Loucy (cell line): Measurements from ENCODE around the gene NINL.

Experiments
- H2AFZ ChIP-seq: fragments of 200-600 bp; sonication (generic); 2 replicates; pipeline ENCODE4 v1.6.0; 2016; ENCODE audit warnings: antibody characterized with exemption, mild to moderate bottlenecking, low read length, moderate library complexity
- H3F3A ChIP-seq: fragments of 200-600 bp; 2 replicates; pipeline ENCODE4 v1.6.0; 2016; ENCODE audit warnings: antibody characterized with exemption, low read depth, mild to moderate bottlenecking
- H3K27me3 ChIP-seq: fragments of 200-600 bp; sonication (generic); 2 replicates; pipeline ENCODE4 v1.6.1; 2014; ENCODE audit warnings: low read length, mild to moderate bottlenecking; ENCODE audit not compliant: insufficient read depth, poor library complexity, severe bottlenecking
- H3K36me3 ChIP-seq: fragments of 200-600 bp; sonication (generic); 2 replicates; pipeline ENCODE4 v1.6.1; 2016; ENCODE audit warnings: low read length; ENCODE audit not compliant: insufficient read depth
- H3K4me1 ChIP-seq: fragments of 200-600 bp; sonication (generic); 2 replicates; pipeline ENCODE4 v1.5.1; 2014; ENCODE audit warnings: low read length, mild to moderate bottlenecking; ENCODE audit not compliant: insufficient read depth, poor library complexity, severe bottlenecking
- H3K4me2 ChIP-seq: fragments of 200-600 bp; sonication (generic); 2 replicates; pipeline ENCODE4 v1.6.0; 2014; ENCODE audit warnings: antibody characterized with exemption, low read length, low read depth, mild to moderate bottlenecking; ENCODE audit not compliant: poor library complexity, severe bottlenecking
- H3K4me3 ChIP-seq: fragments of 200-600 bp; sonication (generic); 2 replicates; pipeline ENCODE4 v1.5.1; 2014; ENCODE audit warnings: low read length, mild to moderate bottlenecking, mixed read lengths; ENCODE audit not compliant: poor library complexity, severe bottlenecking
- H3K79me2 ChIP-seq: fragments of 200-600 bp; sonication (generic); 2 replicates; pipeline ENCODE4 v1.6.1; 2014; ENCODE audit warnings: low read length; ENCODE audit not compliant: insufficient read depth
- H3K9ac ChIP-seq: fragments of 200-600 bp; sonication (generic); 2 replicates; pipeline ENCODE4 v1.6.0; 2014; ENCODE audit warnings: mild to moderate bottlenecking, low read depth, low read length, moderate library complexity; ENCODE audit not compliant: poor library complexity, severe bottlenecking
- H3K9me2 ChIP-seq: fragments of 200-600 bp; sonication (generic); replicated peaks from 2 replicates; pipeline ENCODE4 v1.6.1; 2016; ENCODE audit warnings: low read depth, low read length, mixed read lengths
- H3K9me3 ChIP-seq: fragments of 200-600 bp; sonication (generic); 2 replicates; pipeline ENCODE4 v1.6.1; 2014; ENCODE audit warnings: mild to moderate bottlenecking, antibody characterized with exemption, low read length, low read depth; ENCODE audit not compliant: insufficient read depth
- H4K20me1 ChIP-seq: fragments of 200-600 bp; sonication (generic); 2 replicates; pipeline ENCODE4 v1.6.0; 2014; ENCODE audit warnings: antibody characterized with exemption, low read length, mild to moderate bottlenecking; ENCODE audit not compliant: insufficient read depth, poor library complexity, severe bottlenecking
- EZH2phosphoT487 ChIP-seq: fragments of 200-600 bp; IDR thresholded peaks from 2 replicates; pipeline ENCODE4 v1.6.1; 2018; ENCODE audit warnings: antibody characterized with exemption, mild to moderate bottlenecking, moderate library complexity, borderline replicate concordance
- TF ChIP-seq, protein P1 (sequence below): fragments of 200-600 bp; sonication (generic); conservative IDR thresholded peaks from 2 replicates; pipeline ENCODE4 v1.5.1; 2014; ENCODE audit warnings: mild to moderate bottlenecking, antibody characterized with exemption, low read length

The NINL gene

DNA sequence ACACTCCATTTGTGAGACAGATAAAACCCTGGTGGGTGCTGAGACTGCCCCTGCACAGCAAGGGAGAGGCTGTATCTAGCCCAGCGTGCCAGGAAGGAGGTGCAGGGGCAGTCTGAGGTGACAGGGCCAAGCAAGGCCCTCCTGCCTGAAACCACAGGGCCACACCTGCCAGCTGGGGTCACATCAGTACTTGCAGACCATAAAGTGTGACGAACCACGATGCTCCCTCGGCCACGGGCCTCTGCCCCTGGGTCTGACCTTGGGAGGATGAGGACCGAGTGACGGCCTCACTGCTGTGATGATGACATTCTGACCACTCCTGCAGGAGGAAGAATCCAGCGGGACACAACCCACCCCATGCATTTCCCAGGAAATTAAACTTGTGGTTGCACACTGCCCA lies 75.1 kb downstream of the NINL start:
- Histone ChIP-seq H2AFZ (no peak overlapping the region), H3K4me1 (no peaks in the 10 kb centered on the region), H3K27me3 (no peaks in the 10 kb centered on the region), H3K9me2 (no peaks in the 10 kb centered on the region), H3K79me2 (no peaks in the 10 kb centered on the region), H3K36me3 (peaks cover 92% of the 10 kb centered on the region; the same call in 1 of the 2 replicates), H3K9me3 (peaks cover 13% of the 10 kb centered on the region; the same call in 1 of the 2 replicates), H4K20me1 (no peaks in the 10 kb centered on the region), H3K4me2 (no peak overlapping the region), H3K4me3 (no peak overlapping the region), H3K9ac (no peak overlapping the region), H3F3A (no peaks in the 10 kb centered on the region)
- no peak for TF ChIP-seq EZH2phosphoT487
- TF ChIP-seq, protein P1, sequence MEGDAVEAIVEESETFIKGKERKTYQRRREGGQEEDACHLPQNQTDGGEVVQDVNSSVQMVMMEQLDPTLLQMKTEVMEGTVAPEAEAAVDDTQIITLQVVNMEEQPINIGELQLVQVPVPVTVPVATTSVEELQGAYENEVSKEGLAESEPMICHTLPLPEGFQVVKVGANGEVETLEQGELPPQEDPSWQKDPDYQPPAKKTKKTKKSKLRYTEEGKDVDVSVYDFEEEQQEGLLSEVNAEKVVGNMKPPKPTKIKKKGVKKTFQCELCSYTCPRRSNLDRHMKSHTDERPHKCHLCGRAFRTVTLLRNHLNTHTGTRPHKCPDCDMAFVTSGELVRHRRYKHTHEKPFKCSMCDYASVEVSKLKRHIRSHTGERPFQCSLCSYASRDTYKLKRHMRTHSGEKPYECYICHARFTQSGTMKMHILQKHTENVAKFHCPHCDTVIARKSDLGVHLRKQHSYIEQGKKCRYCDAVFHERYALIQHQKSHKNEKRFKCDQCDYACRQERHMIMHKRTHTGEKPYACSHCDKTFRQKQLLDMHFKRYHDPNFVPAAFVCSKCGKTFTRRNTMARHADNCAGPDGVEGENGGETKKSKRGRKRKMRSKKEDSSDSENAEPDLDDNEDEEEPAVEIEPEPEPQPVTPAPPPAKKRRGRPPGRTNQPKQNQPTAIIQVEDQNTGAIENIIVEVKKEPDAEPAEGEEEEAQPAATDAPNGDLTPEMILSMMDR = no peak

DNA sequence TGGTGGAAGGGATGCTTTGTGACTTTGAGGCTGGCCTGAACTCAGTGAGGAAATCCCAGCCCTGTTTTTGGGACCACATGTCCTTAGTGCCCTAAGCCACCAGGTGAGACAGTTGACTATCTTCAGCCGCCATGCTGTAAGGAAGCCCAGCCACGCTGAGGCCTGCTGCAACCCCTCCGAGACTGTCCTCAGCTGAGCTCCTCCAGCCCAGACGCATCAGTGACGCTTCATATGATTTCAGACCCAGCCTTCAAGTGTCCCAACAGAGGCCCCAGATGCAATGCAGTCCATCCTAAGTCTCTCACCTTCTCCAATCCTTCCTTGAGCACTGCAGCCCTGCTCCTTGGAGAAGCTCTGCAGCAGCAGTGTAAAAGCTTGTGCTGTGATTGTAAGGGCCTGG lies 76.2 kb downstream of the NINL start:
- Histone ChIP-seq H3K27me3 (no peaks in the 10 kb centered on the region), H3F3A (no peaks in the 10 kb centered on the region), H4K20me1 (no peaks in the 10 kb centered on the region), H3K9me2 (no peaks in the 10 kb centered on the region), H3K4me3 (no peak overlapping the region), H3K9ac (no peak overlapping the region), H3K36me3 (peaks cover 92% of the 10 kb centered on the region; the same call in 1 of the 2 replicates), H3K79me2 (no peaks in the 10 kb centered on the region), H3K9me3 (peaks cover 4% of the 10 kb centered on the region; the same call in 1 of the 2 replicates), H2AFZ (no peak overlapping the region), H3K4me2 (no peak overlapping the region), H3K4me1 (no peaks in the 10 kb centered on the region)
- TF ChIP-seq EZH2phosphoT487 = no peak
- TF ChIP-seq, protein P1 = no peak

DNA sequence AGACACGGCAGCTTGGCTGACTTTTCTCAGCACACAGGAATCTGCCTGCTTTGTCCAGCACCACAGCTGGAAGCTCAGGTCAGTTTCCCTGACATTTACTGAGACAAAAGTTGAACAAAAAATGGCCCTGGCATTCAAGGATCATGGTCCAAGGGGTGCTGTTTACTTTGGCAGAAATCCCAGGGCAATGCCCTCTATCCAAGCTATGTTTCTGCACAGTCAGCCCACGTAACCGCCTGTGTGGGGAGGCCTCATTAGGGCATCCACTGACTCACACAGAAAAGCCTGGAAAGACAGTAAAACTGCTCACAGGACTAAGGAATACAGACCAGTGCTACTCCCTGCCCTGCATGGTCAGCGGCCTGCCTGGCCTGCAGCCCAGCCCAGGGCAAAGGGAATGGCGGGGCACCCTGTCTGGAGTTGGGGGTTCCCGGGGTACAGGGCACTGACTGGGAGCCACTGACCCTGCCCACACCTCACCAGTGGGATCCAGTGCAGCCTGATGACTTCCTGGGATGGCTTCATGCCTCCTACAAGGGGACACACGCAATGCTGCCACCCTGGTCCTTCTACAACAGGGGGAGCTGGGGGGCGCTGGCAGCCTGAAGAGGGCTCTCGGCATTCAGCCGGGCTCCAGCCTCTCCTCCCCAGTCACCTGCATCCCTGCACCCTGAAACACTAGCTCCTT lies 77.1 kb downstream of the NINL start:
- Histone ChIP-seq H3K27me3 (no peaks in the 10 kb centered on the region), H3K9me2 (no peaks in the 10 kb centered on the region), H3K9ac (no peak overlapping the region), H3K9me3 (no peaks in the 10 kb centered on the region), H3F3A (no peaks in the 10 kb centered on the region), H3K4me3 (no peak overlapping the region), H4K20me1 (no peaks in the 10 kb centered on the region), H2AFZ (no peak overlapping the region), H3K36me3 (peaks cover 91% of the 10 kb centered on the region; the same call in 1 of the 2 replicates), H3K79me2 (no peaks in the 10 kb centered on the region), H3K4me1 (no peaks in the 10 kb centered on the region), H3K4me2 (no peak overlapping the region)
- TF ChIP-seq, protein P1 = no peak
- TF ChIP-seq EZH2phosphoT487 = no peak
